HG03439 (cell line): ENCODE data around the gene SORCS2.

Source experiments
- ATAC-seq: cut with Tn5 transposase; IDR thresholded peaks from one replicate; pipeline ENCODE4 v1.9.1; 2021; ENCODE audit warnings: mild to moderate bottlenecking, moderate library complexity; ENCODE audit not compliant: unreplicated experiment

Gene SORCS2

DNA sequence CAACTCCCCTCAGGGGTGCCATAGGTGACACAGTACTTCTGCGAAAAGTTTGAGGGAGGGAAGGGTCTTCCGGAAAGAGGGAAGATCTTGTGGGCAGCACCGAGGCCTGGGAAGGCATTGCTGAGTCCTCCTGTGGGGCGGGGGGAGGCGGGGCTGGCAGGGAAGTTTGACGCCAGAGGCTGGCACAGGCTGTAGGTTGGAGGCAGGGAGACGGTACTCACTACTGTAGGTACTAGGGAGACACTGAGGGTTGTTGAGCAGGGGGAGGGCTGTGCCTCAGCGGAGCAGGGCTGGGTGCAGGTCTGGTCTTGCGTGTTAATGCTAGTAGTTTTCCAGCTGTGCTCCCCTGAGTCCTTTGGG lies 265.7 kb downstream of the SORCS2 start:
- ATAC-seq, result no peak

- ATAC-seq, result no peak
These were observed 266.1 kb downstream of the SORCS2 start for GRCh38 chr4:7458477-7458876.

GRCh38 chr4:7459471-7459870 lies 267.1 kb downstream of the SORCS2 start:
- no peak for ATAC-seq

DNA sequence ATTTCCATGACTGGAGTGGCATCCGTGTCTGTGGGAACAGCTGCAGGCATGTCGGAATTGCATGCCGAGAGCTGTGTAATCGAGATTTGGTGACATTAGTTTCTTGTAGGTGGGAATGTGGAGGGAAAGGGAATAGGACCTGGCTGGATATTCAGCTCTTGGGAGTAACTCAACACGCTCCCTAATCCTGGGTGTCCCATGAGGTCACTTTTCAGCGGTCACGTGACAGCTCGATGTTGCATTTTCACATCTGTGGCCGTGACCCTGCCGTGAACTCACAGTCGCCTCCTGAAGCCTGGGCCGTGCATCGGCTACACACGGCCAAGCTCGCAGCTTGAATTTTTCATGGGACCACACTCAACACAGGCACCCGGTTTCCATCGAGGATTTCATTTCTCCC lies 268.2 kb downstream of the SORCS2 start:
- ATAC-seq, result no peak

DNA sequence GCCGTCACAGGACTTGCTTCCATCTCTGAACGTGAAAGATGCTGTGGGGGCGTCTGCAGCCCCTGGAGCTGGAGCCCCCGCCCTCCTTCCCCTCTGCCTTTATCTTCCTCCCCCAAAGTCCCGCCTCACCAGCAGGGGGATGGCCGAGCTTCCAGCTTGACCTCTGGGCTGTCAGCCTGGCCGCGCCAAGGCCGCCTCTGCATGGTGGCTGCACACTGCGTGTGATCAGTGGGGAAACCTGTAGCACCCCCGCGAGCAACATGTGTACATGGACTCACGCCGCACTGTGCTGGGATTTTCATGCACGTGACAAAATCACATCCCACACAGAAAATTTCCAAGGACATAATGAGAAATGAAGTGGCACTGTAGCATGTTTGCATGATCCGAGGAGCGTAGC lies 268.9 kb downstream of the SORCS2 start:
- no peak for ATAC-seq

- no peak for ATAC-seq
These were observed 270.2 kb downstream of the SORCS2 start for GRCh38 chr4:7462509-7462971.

DNA sequence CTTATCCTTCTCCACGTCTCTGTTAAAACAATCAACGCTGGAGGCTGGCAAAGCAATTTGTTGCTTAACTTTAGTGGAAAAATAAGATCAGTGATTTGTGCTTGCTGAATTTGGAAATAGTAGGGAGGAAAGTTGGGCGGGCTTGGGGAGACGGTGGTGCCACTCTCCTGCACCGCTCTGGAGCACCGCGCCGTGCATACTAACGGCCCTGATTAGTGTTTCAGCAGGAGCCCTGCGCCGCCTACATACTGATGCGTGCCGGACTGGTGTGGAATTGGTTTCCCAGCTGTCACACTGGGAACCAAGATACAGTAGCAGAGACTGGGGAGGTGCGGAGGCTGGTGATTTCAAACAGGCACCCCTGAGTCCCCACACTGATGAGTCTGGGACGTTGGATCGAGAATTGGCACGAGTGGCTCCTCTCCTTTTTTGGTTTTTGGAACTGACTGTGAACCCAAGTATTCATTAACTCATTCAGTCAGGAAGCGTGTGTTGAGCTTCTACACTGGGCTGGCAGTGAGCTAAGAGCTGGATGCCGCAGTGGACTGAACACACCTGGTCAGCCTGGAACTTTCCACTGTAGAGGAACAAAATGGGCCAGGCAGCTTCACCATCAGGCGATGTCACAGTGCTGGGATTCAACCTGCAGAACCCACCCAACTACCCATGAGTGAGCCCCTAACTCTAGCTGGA lies 271.4 kb downstream of the SORCS2 start:
- no peak for ATAC-seq

DNA sequence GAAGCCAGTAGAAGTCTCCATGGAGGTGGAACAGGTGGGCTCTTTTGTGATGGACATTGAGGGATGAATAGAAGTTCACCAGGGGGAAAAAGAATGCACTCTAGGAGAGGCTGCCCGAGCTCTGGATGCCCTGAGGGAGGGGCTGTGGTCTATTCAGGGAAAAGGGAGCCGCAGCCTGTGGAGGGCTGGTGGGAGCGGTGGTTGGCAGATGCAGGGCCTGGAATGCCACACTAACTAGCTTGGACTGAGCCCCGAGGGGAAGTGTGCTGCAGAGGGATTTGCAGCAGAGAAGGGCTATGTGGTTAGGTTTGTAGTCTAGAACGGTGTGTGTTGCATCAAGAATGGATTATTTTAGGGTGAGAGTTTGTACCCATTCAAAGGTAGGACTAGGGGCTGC lies 271.9 kb downstream of the SORCS2 start:
- ATAC-seq, result no peak

- ATAC-seq, result no peak
These were observed 272.7 kb downstream of the SORCS2 start for GRCh38 chr4:7465017-7465416.

- no peak for ATAC-seq
These were observed 273.9 kb downstream of the SORCS2 start for GRCh38 chr4:7466215-7466614.

- ATAC-seq, result no peak
These were observed 274.6 kb downstream of the SORCS2 start for GRCh38 chr4:7466904-7467303.

DNA sequence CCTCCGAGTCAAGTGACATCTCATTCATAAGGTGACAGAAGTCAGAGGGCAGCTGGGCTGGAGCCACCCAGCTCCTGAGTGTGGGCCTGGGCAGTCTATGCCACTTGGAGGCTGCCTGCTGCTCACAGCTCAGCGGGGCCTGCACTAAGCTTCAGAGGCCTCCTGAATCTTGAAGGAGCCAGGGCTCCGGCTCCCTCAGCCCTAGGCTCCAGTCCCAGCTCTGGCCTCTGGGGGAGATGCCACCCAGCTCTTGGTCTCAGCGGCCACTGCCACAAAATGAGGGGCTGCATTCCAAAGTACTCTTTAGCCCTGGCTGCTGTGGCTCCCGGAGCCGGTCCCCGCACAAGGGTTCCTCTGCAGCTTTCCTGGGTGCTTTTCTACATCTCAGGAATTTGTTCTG lies 275.1 kb downstream of the SORCS2 start:
- no peak for ATAC-seq

GRCh38 chr4:7469023-7469422 lies 276.7 kb downstream of the SORCS2 start:
- ATAC-seq, result no peak

GRCh38 chr4:7470111-7470510 lies 277.8 kb downstream of the SORCS2 start:
- no peak for ATAC-seq

- ATAC-seq, result no peak
These were observed 278.3 kb downstream of the SORCS2 start for GRCh38 chr4:7470522-7471128.

DNA sequence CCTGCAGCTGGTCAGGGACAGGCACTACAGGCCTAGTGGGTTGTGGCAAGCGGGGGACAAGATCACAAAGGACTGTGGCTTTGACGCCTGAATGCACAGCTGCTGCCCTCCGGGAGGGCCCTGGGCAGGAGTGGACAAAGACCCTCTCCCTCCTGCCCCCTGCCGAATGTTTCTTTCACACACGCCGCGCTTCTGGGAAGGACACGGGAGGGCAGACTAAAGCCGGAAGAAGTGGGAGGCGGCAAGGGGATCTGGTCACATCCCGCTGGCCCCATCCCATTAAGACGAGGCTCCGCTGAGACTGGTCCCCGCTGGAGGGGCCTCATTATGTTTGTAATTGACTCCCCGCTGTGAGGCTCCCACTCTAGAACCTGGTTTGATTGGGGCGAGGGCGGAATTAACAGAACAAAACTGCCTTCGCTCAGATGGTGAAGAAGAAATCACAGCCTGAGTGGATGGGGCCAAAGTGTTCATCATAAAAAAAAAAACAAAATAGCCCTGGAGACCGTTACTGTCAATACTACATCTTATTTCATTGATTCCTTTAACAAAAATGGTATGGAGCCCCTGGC lies 280.2 kb downstream of the SORCS2 start:
- no peak for ATAC-seq

- ATAC-seq, result no peak
These were observed 280.7 kb downstream of the SORCS2 start for GRCh38 chr4:7473081-7473480.

DNA sequence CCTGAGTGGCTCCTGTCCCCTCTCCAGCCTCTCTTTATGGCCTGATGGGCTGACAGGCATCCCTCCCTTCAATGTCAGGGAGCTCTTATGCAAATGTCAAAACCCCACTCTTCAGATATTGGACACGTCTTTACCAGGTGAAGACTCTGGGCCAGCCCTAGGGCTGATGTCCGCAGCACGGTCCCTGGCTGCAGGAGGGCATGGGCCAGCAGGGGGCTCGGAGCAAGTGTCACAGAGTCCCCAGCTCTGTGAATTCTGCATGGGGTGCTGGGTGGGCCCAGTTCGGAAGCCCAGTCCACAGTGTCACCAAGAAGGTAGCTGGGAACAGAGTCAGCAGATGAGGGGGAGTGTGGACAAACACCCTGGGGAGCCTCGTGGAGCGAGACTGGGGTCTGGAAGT lies 282.0 kb downstream of the SORCS2 start:
- ATAC-seq, result no peak

- ATAC-seq, result no peak
These were observed 282.9 kb downstream of the SORCS2 start for GRCh38 chr4:7475207-7475606.

- ATAC-seq, result no peak
These were observed 284.5 kb downstream of the SORCS2 start for GRCh38 chr4:7476820-7477219.

- ATAC-seq, result no peak
These were observed 285.4 kb downstream of the SORCS2 start for GRCh38 chr4:7477695-7478094.

DNA sequence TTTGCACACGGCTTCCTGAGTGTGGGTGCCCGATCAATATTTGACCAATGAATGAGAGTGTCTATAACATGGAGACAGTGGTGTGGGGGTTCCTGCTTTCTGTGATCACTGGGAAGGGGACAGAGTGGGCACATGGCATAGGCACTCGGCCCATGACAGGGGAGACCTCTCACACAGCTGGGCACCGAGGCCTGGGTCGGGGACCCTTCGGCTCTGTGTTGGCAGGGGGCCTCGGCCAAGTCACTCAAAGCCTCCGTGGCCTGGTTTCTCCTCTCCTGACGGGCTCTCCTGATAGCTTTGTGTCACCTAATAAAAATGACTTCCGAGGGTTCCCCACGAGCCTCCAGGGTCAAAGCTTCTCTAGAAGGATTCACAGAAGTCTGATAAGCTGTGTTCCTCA lies 286.3 kb downstream of the SORCS2 start:
- ATAC-seq, result no peak

- ATAC-seq, result no peak
These were observed 288.1 kb downstream of the SORCS2 start for GRCh38 chr4:7480423-7480822.
